Neural progenitor cell (in vitro differentiated cells): ENCODE data around the gene KCNMB4. TPM values are rescaled to one million over a fixed set of nuclear protein-coding genes. Genes with fewer than 3 reads are reported as not detected.

Source experiments
- DNase-seq: peaks from one replicate; pipeline ENCODE4 v3.0.0-alpha.2; 2016; ENCODE audit warnings: low spot score
- H2AFZ ChIP-seq: fragments of 200-600 bp; sonication (generic); replicated peaks from 2 replicates; pipeline ENCODE4 v1.6.1; 2016; ENCODE audit warnings: antibody characterized with exemption
- H3F3A ChIP-seq: fragments of 200-600 bp; sonication (generic); 2 replicates; pipeline ENCODE4 v1.6.1; 2016; ENCODE audit warnings: antibody characterized with exemption, low read depth
- H3K27ac ChIP-seq: fragments of 200-600 bp; sonication (generic); 2 replicates; pipeline ENCODE4 v1.5.1; 2016; ENCODE audit warnings: mild to moderate bottlenecking
- H3K27me3 ChIP-seq: fragments of 200-600 bp; sonication (generic); 2 replicates; pipeline ENCODE4 v1.6.1; 2016; ENCODE audit warnings: mild to moderate bottlenecking, moderate library complexity
- H3K36me3 ChIP-seq: fragments of 200-600 bp; sonication (generic); 2 replicates; pipeline ENCODE4 v1.5.1; 2016
- H3K4me1 ChIP-seq: fragments of 200-600 bp; sonication (generic); 2 replicates; pipeline ENCODE4 v1.6.1; 2016; ENCODE audit warnings: mixed run types
- H3K4me2 ChIP-seq: fragments of 200-600 bp; sonication (generic); 2 replicates; pipeline ENCODE4 v1.6.1; 2016
- H3K4me3 ChIP-seq: fragments of 200-600 bp; sonication (generic); 2 replicates; pipeline ENCODE4 v1.5.1; 2016
- H3K79me2 ChIP-seq: fragments of 200-600 bp; sonication (generic); 2 replicates; pipeline ENCODE4 v1.6.1; 2016; ENCODE audit warnings: low read depth
- H3K9ac ChIP-seq: fragments of 200-600 bp; sonication (generic); 2 replicates; pipeline ENCODE4 v1.6.1; 2016
- H3K9me3 ChIP-seq: fragments of 200-600 bp; sonication (generic); 2 replicates; pipeline ENCODE4 v1.5.1; 2016; ENCODE audit warnings: low read depth
- H4K20me1 ChIP-seq: fragments of 200-600 bp; sonication (generic); 2 replicates; pipeline ENCODE4 v1.6.1; 2016; ENCODE audit warnings: low read depth
- H3K27ac Mint-ChIP-seq: 3 replicates; pipeline ENCODE4 v1.8.0; 2021; ENCODE audit warnings: mixed read lengths
- H3K27me3 Mint-ChIP-seq: 2 replicates; pipeline ENCODE4 v1.8.0; 2022; ENCODE audit warnings: low read depth, mild to moderate bottlenecking, inconsistent platforms, moderate library complexity, mixed read lengths; ENCODE audit not compliant: insufficient read depth
- H3K36me3 Mint-ChIP-seq: 3 replicates; pipeline ENCODE4 v1.8.0; 2021; ENCODE audit warnings: mixed read lengths
- H3K4me1 Mint-ChIP-seq: 3 replicates; pipeline ENCODE4 v1.8.0; 2021; ENCODE audit warnings: mixed read lengths
- H3K4me3 Mint-ChIP-seq: 3 replicates; pipeline ENCODE4 v1.8.0; 2021; ENCODE audit warnings: mild to moderate bottlenecking, moderate library complexity, mixed read lengths
- H3K9me3 Mint-ChIP-seq: 3 replicates; pipeline ENCODE4 v1.8.0; 2020; ENCODE audit warnings: mixed read lengths
- EZH2 ChIP-seq: fragments of 200-600 bp; sonication (generic); IDR thresholded peaks from 2 replicates; pipeline ENCODE4 v1.6.1; 2017; ENCODE audit warnings: antibody characterized with exemption, mild to moderate bottlenecking, moderate library complexity
- EZH2phosphoT487 ChIP-seq: fragments of 200-600 bp; sonication (generic); IDR thresholded peaks from 2 replicates; pipeline ENCODE4 v1.6.1; 2017; ENCODE audit warnings: antibody characterized with exemption
- total RNA-seq: library from RNA; depleted of rRNA; stranded (reverse); fragments of >200 nt; gene quantifications from 2 replicates; pipeline ENCODE4 v1.2.3, GENCODE V29; 2015; ENCODE audit warnings: low replicate concordance
- TF ChIP-seq, protein P1 (sequence below): fragments of 200-600 bp; sonication (generic); IDR thresholded peaks from 2 replicates; pipeline ENCODE4 v1.5.1; 2017; ENCODE audit warnings: antibody characterized with exemption, mild to moderate bottlenecking

Gene KCNMB4
- total RNA-seq, 1 donor from 2014 or later = 8.5 TPM

DNA sequence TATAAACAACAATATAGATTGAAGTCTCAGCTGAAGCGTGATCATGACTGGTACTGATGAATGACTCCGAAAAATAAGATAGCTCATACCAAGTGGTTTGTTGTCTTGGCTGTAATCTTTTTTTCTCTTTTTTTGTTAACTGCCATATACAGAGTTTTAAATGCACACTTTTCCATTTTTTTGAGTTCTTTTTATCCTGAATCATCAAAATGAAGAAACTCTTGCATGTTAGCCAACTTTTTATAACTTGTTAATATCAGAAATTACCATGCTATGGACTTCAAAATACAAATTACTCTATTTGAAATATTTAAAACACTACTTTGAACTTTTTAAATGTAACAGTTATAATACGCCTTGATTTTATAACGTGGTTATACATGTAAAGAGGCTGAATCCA, 10.1 kb upstream of the KCNMB4 start:
- Mint-ChIP-seq H3K27ac (no peak overlapping the region), H3K27me3 (no peaks in the 10 kb centered on the region), H3K4me1 (no peaks in the 10 kb centered on the region), H3K4me3 (no peak overlapping the region), H3K36me3 (peaks cover 14% of the 10 kb centered on the region), H3K9me3 (no peaks in the 10 kb centered on the region)
- Histone ChIP-seq H3K36me3 (no peaks in the 10 kb centered on the region), H3F3A (peaks cover 9% of the 10 kb centered on the region), H3K4me2 (no peak overlapping the region), H3K27me3 (no peaks in the 10 kb centered on the region), H4K20me1 (no peaks in the 10 kb centered on the region), H3K27ac (no peak overlapping the region), H3K79me2 (no peaks in the 10 kb centered on the region), H3K9me3 (no peaks in the 10 kb centered on the region), H3K4me1 (peaks cover 5% of the 10 kb centered on the region), H2AFZ (no peak overlapping the region), H3K9ac (no peak overlapping the region), H3K4me3 (no peak overlapping the region)
- no peak for DNase-seq
- TF ChIP-seq EZH2 (no peak), EZH2phosphoT487 (no peak)
- TF ChIP-seq, protein P1, sequence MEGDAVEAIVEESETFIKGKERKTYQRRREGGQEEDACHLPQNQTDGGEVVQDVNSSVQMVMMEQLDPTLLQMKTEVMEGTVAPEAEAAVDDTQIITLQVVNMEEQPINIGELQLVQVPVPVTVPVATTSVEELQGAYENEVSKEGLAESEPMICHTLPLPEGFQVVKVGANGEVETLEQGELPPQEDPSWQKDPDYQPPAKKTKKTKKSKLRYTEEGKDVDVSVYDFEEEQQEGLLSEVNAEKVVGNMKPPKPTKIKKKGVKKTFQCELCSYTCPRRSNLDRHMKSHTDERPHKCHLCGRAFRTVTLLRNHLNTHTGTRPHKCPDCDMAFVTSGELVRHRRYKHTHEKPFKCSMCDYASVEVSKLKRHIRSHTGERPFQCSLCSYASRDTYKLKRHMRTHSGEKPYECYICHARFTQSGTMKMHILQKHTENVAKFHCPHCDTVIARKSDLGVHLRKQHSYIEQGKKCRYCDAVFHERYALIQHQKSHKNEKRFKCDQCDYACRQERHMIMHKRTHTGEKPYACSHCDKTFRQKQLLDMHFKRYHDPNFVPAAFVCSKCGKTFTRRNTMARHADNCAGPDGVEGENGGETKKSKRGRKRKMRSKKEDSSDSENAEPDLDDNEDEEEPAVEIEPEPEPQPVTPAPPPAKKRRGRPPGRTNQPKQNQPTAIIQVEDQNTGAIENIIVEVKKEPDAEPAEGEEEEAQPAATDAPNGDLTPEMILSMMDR = no peak

DNA sequence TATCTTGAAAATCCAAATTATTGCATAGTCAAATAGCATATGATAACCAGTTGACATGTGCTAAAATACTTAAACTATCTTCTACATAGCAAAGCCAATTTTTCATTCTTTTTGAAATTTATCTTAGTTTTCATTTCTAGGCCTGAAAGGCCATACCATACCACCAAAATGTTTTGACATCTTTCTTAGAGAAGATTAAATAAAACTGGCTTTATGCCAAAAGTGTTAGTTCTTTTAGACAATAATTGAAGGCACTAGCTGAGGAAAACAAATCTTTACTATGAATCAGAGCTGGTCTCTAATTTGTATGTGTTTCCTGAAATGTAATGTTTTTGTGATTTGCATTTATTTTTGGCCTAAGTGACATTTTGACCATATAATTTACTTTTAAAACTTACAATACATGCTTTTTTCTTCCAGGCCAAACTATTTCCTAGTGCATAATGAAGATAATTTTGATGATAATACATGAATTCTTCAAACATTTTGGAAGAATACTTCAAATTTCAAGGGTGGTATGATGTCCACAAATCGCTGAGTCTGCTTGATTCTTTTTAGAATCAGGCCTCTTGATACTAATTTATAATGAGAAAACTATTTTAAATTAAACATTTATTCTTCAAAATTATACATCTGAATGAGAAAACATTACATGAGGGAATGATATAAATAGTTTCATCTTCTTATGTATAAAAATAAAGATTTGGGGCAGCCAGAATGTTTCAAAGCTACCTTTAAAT, 6.5 kb upstream of the KCNMB4 start:
- no peaks in the 10 kb centered on the region for H3K4me1 Mint-ChIP-seq
- H3K9me3 Mint-ChIP-seq = no peaks in the 10 kb centered on the region
- peaks cover 5% of the 10 kb centered on the region for H3K4me1 ChIP-seq
- no peak overlapping the region for H3K4me3 ChIP-seq
- H3K27ac Mint-ChIP-seq = no peak overlapping the region
- no peak for DNase-seq
- H3K36me3 Mint-ChIP-seq = peaks cover 3% of the 10 kb centered on the region
- H3K27ac ChIP-seq = no peak overlapping the region
- no peak overlapping the region for H3K4me2 ChIP-seq
- H2AFZ ChIP-seq = no peak overlapping the region
- H3K36me3 ChIP-seq = no peaks in the 10 kb centered on the region
- no peaks in the 10 kb centered on the region for H4K20me1 ChIP-seq
- H3K9me3 ChIP-seq = no peaks in the 10 kb centered on the region
- no peaks in the 10 kb centered on the region for H3K79me2 ChIP-seq
- TF ChIP-seq, protein P1 = no peak
- TF ChIP-seq EZH2phosphoT487 = no peak
- no peak for TF ChIP-seq EZH2
- H3F3A ChIP-seq = peaks cover 9% of the 10 kb centered on the region
- peaks cover 3% of the 10 kb centered on the region for H3K27me3 Mint-ChIP-seq
- H3K27me3 ChIP-seq = peaks cover 12% of the 10 kb centered on the region
- H3K9ac ChIP-seq = no peak overlapping the region
- no peak overlapping the region for H3K4me3 Mint-ChIP-seq

DNA sequence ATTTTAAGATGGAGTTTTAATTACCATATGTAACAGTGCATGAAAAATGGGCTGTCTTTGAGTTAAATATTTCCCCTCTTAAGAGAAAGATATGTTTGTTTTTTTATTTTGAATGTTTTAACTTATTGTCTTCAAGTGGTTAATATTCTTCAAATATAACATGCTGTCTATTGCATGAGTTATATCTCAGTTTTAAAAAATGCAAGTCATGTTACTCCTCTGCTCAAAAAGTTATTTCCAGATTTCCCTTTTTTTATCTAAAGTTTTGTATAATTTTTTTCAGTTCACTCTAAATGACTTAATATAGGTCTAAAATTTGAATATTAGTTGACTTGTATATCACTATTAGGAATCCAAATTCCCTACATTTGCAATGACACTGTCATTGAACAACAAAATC, 5.9 kb upstream of the KCNMB4 start:
- no peak overlapping the region for H3K4me3 Mint-ChIP-seq
- no peaks in the 10 kb centered on the region for H3K36me3 Mint-ChIP-seq
- no peak overlapping the region for H3K4me3 ChIP-seq
- H3K4me1 Mint-ChIP-seq = peaks cover 5% of the 10 kb centered on the region
- no peak overlapping the region for H3K27ac Mint-ChIP-seq
- no peaks in the 10 kb centered on the region for H3K79me2 ChIP-seq
- H3K27me3 Mint-ChIP-seq = peaks cover 7% of the 10 kb centered on the region
- H3K27ac ChIP-seq = no peak overlapping the region
- no peaks in the 10 kb centered on the region for H4K20me1 ChIP-seq
- H3F3A ChIP-seq = peaks cover 9% of the 10 kb centered on the region
- no peaks in the 10 kb centered on the region for H3K36me3 ChIP-seq
- no peaks in the 10 kb centered on the region for H3K9me3 Mint-ChIP-seq
- peaks cover 5% of the 10 kb centered on the region for H3K4me1 ChIP-seq
- H3K9ac ChIP-seq = no peak overlapping the region
- peaks cover 18% of the 10 kb centered on the region for H3K27me3 ChIP-seq
- H3K9me3 ChIP-seq = no peaks in the 10 kb centered on the region
- no peak overlapping the region for H2AFZ ChIP-seq
- H3K4me2 ChIP-seq = no peak overlapping the region
- TF ChIP-seq EZH2 (no peak), EZH2phosphoT487 (no peak)
- TF ChIP-seq, protein P1 = no peak
- DNase-seq = no peak
